DND-41 (cell line): ENCODE measurements around the gene NKAIN2.

Experiments used
- EZH2 ChIP-seq: IDR thresholded peaks from 3 replicates; pipeline ENCODE4 v1.6.1; 2012; ENCODE audit warnings: borderline replicate concordance, low read depth, mild to moderate bottlenecking, moderate library complexity, low read length, inconsistent platforms; ENCODE audit not compliant: severe bottlenecking
- TF ChIP-seq, protein P1 (sequence below): IDR thresholded peaks from 2 replicates; pipeline ENCODE4 v1.5.1; 2012; ENCODE audit warnings: borderline replicate concordance, low read length, moderate library complexity, mild to moderate bottlenecking; ENCODE audit not compliant: poor library complexity, severe bottlenecking; ENCODE audit errors: extremely low read depth

- TF ChIP-seq, protein P1, sequence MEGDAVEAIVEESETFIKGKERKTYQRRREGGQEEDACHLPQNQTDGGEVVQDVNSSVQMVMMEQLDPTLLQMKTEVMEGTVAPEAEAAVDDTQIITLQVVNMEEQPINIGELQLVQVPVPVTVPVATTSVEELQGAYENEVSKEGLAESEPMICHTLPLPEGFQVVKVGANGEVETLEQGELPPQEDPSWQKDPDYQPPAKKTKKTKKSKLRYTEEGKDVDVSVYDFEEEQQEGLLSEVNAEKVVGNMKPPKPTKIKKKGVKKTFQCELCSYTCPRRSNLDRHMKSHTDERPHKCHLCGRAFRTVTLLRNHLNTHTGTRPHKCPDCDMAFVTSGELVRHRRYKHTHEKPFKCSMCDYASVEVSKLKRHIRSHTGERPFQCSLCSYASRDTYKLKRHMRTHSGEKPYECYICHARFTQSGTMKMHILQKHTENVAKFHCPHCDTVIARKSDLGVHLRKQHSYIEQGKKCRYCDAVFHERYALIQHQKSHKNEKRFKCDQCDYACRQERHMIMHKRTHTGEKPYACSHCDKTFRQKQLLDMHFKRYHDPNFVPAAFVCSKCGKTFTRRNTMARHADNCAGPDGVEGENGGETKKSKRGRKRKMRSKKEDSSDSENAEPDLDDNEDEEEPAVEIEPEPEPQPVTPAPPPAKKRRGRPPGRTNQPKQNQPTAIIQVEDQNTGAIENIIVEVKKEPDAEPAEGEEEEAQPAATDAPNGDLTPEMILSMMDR = no peak
- TF ChIP-seq EZH2 = no peak
Observed at GRCh38 chr6:124743420-124743819, 939.8 kb downstream of the NKAIN2 start.
